GM23338 (cell line): ENCODE data around the gene DAPK2. TPM values are rescaled to one million over a fixed set of nuclear protein-coding genes. Genes with fewer than 3 reads are reported as not detected.

Experiments used
- ATAC-seq: fragments of 200-7000 bp; cut with Tn5 transposase; 3 replicates; pipeline ENCODE4 v1.9.1; 2020
- DNase-seq: peaks from one replicate; pipeline ENCODE4 v3.0.0-alpha.2; 2015; ENCODE audit warnings: low spot score
- H2AFZ ChIP-seq: fragments of 200-600 bp; sonication (generic); 2 replicates; pipeline ENCODE4 v1.8.0; 2016; ENCODE audit warnings: antibody characterized with exemption, mild to moderate bottlenecking, moderate library complexity
- H3F3A ChIP-seq: fragments of 200-600 bp; sonication (generic); replicated peaks from 2 replicates; pipeline ENCODE4 v1.8.0; 2017; ENCODE audit warnings: antibody characterized with exemption, mixed run types, low read depth
- H3K27ac ChIP-seq: fragments of 200-600 bp; sonication (generic); 2 replicates; pipeline ENCODE4 v1.6.1; 2016; ENCODE audit warnings: low read depth
- H3K27me3 ChIP-seq: fragments of 200-600 bp; sonication (generic); 2 replicates; pipeline ENCODE4 v1.8.0; 2016; ENCODE audit warnings: mild to moderate bottlenecking, mixed run types, moderate library complexity; ENCODE audit not compliant: insufficient read depth
- H3K36me3 ChIP-seq: fragments of 200-600 bp; sonication (generic); 2 replicates; pipeline ENCODE4 v1.8.0; 2016; ENCODE audit warnings: mild to moderate bottlenecking; ENCODE audit not compliant: insufficient read depth
- H3K4me1 ChIP-seq: fragments of 200-600 bp; sonication (generic); 2 replicates; pipeline ENCODE4 v1.8.0; 2016; ENCODE audit warnings: mild to moderate bottlenecking, moderate library complexity; ENCODE audit not compliant: insufficient read depth
- H3K4me2 ChIP-seq: fragments of 200-600 bp; sonication (generic); 2 replicates; pipeline ENCODE4 v1.7.1; 2017; ENCODE audit warnings: mixed run types
- H3K4me3 ChIP-seq: fragments of 200-600 bp; sonication (generic); 2 replicates; pipeline ENCODE4 v1.6.1; 2016; ENCODE audit warnings: mixed run types
- H3K79me2 ChIP-seq: fragments of 200-600 bp; sonication (generic); replicated peaks from 2 replicates; pipeline ENCODE4 v1.8.0; 2017; ENCODE audit warnings: mild to moderate bottlenecking; ENCODE audit not compliant: insufficient read depth
- H3K9me2 ChIP-seq: fragments of 200-600 bp; sonication (generic); 2 replicates; pipeline ENCODE4 v1.8.0; 2017; ENCODE audit not compliant: insufficient read depth
- H4K20me1 ChIP-seq: fragments of 200-600 bp; sonication (generic); replicated peaks from 2 replicates; pipeline ENCODE4 v1.8.0; 2017; ENCODE audit warnings: mild to moderate bottlenecking; ENCODE audit not compliant: insufficient read depth
- H3K27ac Mint-ChIP-seq: 2 replicates; pipeline ENCODE4 v1.8.0; 2020; ENCODE audit warnings: inconsistent platforms, mild to moderate bottlenecking, moderate library complexity, mixed read lengths
- H3K27me3 Mint-ChIP-seq: 3 replicates; pipeline ENCODE4 v1.8.0; 2022; ENCODE audit warnings: low read depth, mild to moderate bottlenecking, moderate library complexity, mixed read lengths, inconsistent platforms; ENCODE audit not compliant: insufficient read depth, poor library complexity
- H3K36me3 Mint-ChIP-seq: 3 replicates; pipeline ENCODE4 v1.8.0; 2021; ENCODE audit warnings: low read depth, mild to moderate bottlenecking, inconsistent platforms, moderate library complexity, mixed read lengths
- H3K4me1 Mint-ChIP-seq: 3 replicates; pipeline ENCODE4 v1.8.0; 2020; ENCODE audit warnings: mild to moderate bottlenecking, inconsistent platforms, mixed read lengths
- H3K4me3 Mint-ChIP-seq: 3 replicates; pipeline ENCODE4 v1.8.0; 2021; ENCODE audit warnings: moderate library complexity, mild to moderate bottlenecking, inconsistent platforms, mixed read lengths
- H3K9me3 Mint-ChIP-seq: 3 replicates; pipeline ENCODE4 v1.8.0; 2020; ENCODE audit warnings: moderate library complexity, mild to moderate bottlenecking, inconsistent platforms, mixed read lengths
- CREB1 ChIP-seq: fragments of 250-450 bp; sonication (Bioruptor Pico); IDR thresholded peaks from 2 replicates; pipeline ENCODE4 v1.5.0; 2020; ENCODE audit warnings: low read depth, mild to moderate bottlenecking, moderate library complexity
- EZH2 ChIP-seq: fragments of 200-600 bp; sonication (generic); IDR thresholded peaks from one replicate; pipeline ENCODE4 v1.8.0; 2017; ENCODE audit warnings: antibody characterized with exemption, mild to moderate bottlenecking, low read depth; ENCODE audit not compliant: unreplicated experiment
- EZH2phosphoT487 ChIP-seq: fragments of 200-600 bp; sonication (generic); IDR thresholded peaks from one replicate; pipeline ENCODE4 v1.8.1; 2018; ENCODE audit warnings: antibody characterized with exemption; ENCODE audit not compliant: unreplicated experiment
- JUNB ChIP-seq: IDR thresholded peaks from one replicate; pipeline ENCODE4 v1.6.1; 2016; ENCODE audit warnings: antibody characterized with exemption; ENCODE audit not compliant: unreplicated experiment
- NANOG ChIP-seq: IDR thresholded peaks from 2 replicates; pipeline ENCODE4 v1.6.1; 2016; ENCODE audit warnings: antibody characterized with exemption, borderline replicate concordance
- ZNF114 ChIP-seq: fragments of 250-450 bp; sonication (Bioruptor Pico); IDR thresholded peaks from 2 replicates; pipeline ENCODE4 v1.5.0; 2020; ENCODE audit warnings: mild to moderate bottlenecking, moderate library complexity
- ZNF331 ChIP-seq: fragments of 250-450 bp; sonication (Bioruptor Pico); IDR thresholded peaks from 2 replicates; pipeline ENCODE4 v1.5.0; 2020; ENCODE audit warnings: low read depth, mild to moderate bottlenecking, moderate library complexity
- polyA plus RNA-seq: library from polyadenylated mRNA; unstranded; fragments of >200 nt; fragmentation: Nextera tagmentation; extraction: Ambion mirVana; gene quantifications from 2 replicates; pipeline ENCODE4 v1.2.1, GENCODE V29; 2016
- total RNA-seq: library from RNA; depleted of rRNA; stranded (reverse); fragments of >200 nt; shearing (Covaris generic); gene quantifications from 2 replicates; pipeline ENCODE4 v1.2.3, GENCODE V29; 2014
- TF ChIP-seq, protein P1 (sequence below): fragments of 250-450 bp; sonication (Bioruptor Pico); IDR thresholded peaks from 2 replicates; pipeline ENCODE4 v1.5.0; 2020; ENCODE audit warnings: mild to moderate bottlenecking, moderate library complexity
- TF ChIP-seq, protein P2 (sequence below): IDR thresholded peaks from 2 replicates; pipeline ENCODE4 v1.6.1; 2016; ENCODE audit warnings: antibody characterized with exemption
- TF ChIP-seq, protein P3 (sequence below), 2 experiments: fragments of 200-600 bp in 1 of 2; sonication (generic) in 1 of 2; conservative IDR thresholded peaks; 2 replicates each; pipeline versions ENCODE4 v1.5.1 to v1.6.1; 2016 to 2017; ENCODE audit warnings: antibody characterized with exemption in 2 of 2, low read depth in 2 of 2, mild to moderate bottlenecking in 2 of 2, moderate library complexity in 1 of 2

Gene DAPK2
- total and polyA plus RNA-seq, 2 experiments from 2014 or later, result 1.6 to 3.1 TPM

DNA sequence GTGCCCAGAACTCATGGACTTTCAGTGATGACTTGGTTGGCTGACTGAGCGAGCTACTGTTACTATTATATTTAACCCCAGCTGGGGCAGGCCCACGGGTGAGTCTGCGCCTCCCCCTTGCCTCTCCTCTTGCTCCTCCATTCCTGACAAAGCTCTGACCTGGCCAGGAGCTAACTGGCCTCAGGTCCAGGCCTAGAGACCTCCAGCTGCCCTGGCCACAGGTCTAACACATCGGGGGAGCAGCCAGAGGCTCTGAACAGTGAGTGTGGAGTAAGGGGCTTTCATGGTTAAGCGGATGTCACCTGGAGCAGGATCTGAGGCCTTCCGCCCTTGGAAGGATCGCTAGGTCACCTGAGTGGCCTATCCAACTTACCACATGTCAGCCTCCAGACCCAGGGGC is 116.3 kb downstream of the DAPK2 start (continued):
- TF ChIP-seq, protein P1, sequence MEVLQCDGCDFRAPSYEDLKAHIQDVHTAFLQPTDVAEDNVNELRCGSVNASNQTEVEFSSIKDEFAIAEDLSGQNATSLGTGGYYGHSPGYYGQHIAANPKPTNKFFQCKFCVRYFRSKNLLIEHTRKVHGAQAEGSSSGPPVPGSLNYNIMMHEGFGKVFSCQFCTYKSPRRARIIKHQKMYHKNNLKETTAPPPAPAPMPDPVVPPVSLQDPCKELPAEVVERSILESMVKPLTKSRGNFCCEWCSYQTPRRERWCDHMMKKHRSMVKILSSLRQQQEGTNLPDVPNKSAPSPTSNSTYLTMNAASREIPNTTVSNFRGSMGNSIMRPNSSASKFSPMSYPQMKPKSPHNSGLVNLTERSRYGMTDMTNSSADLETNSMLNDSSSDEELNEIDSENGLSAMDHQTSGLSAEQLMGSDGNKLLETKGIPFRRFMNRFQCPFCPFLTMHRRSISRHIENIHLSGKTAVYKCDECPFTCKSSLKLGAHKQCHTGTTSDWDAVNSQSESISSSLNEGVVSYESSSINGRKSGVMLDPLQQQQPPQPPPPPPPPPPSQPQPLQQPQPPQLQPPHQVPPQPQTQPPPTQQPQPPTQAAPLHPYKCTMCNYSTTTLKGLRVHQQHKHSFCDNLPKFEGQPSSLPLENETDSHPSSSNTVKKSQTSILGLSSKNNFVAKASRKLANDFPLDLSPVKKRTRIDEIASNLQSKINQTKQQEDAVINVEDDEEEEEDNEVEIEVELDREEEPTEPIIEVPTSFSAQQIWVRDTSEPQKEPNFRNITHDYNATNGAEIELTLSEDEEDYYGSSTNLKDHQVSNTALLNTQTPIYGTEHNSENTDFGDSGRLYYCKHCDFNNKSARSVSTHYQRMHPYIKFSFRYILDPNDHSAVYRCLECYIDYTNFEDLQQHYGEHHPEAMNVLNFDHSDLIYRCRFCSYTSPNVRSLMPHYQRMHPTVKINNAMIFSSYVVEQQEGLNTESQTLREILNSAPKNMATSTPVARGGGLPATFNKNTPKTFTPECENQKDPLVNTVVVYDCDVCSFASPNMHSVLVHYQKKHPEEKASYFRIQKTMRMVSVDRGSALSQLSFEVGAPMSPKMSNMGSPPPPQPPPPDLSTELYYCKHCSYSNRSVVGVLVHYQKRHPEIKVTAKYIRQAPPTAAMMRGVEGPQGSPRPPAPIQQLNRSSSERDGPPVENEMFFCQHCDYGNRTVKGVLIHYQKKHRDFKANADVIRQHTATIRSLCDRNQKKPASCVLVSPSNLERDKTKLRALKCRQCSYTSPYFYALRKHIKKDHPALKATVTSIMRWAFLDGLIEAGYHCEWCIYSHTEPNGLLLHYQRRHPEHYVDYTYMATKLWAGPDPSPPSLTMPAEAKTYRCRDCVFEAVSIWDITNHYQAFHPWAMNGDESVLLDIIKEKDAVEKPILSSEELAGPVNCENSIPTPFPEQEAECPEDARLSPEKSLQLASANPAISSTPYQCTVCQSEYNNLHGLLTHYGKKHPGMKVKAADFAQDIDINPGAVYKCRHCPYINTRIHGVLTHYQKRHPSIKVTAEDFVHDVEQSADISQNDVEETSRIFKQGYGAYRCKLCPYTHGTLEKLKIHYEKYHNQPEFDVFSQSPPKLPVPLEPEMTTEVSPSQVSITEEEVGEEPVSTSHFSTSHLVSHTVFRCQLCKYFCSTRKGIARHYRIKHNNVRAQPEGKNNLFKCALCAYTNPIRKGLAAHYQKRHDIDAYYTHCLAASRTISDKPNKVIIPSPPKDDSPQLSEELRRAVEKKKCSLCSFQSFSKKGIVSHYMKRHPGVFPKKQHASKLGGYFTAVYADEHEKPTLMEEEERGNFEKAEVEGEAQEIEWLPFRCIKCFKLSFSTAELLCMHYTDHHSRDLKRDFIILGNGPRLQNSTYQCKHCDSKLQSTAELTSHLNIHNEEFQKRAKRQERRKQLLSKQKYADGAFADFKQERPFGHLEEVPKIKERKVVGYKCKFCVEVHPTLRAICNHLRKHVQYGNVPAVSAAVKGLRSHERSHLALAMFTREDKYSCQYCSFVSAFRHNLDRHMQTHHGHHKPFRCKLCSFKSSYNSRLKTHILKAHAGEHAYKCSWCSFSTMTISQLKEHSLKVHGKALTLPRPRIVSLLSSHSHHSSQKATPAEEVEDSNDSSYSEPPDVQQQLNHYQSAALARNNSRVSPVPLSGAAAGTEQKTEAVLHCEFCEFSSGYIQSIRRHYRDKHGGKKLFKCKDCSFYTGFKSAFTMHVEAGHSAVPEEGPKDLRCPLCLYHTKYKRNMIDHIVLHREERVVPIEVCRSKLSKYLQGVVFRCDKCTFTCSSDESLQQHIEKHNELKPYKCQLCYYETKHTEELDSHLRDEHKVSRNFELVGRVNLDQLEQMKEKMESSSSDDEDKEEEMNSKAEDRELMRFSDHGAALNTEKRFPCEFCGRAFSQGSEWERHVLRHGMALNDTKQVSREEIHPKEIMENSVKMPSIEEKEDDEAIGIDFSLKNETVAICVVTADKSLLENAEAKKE, result no peak
- TF ChIP-seq CREB1 (CRISPR knock-in tag) (no peak), EZH2phosphoT487 (no peak), NANOG (no peak), EZH2 (no peak), ZNF114 (CRISPR knock-in tag) (no peak)

DNA sequence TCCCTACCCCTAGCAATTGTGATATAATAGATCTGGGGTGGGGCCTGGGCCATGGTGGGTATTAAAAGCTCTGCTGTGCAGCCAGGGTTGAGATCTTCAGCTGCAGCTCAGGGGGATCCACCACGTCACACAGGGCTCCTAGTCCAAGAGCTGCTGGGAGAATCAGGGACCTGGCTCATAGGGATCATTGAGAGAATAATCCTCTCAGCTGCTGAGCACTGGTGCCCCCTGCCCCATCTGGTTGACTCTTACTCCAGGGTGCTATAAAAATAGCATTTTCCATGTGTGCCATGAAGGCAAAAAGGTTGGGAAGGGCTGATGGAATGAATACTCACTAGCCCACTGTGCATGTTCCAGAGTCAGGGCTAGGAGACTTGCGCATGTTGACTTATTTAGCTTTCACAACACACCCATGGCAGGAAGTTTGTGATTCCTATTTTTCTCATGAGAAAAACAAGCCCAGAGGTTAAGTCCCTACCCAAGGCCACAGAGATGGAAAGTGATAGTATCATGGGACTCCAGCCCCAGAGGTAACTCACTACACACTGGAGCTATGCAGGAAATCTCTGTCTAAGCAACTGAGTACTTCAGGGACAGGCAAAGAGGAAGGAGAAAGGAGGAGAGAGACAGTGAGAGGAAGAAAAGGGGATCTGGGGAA is 118.0 kb downstream of the DAPK2 start:
- no peaks in the 10 kb centered on the region for H3K27me3 ChIP-seq
- no peaks in the 10 kb centered on the region for H3K36me3 Mint-ChIP-seq
- H3K27ac Mint-ChIP-seq, result no peak overlapping the region
- ATAC-seq (no peak), DNase-seq (no peak)
- peaks cover 5% of the 10 kb centered on the region; the same call in 1 of the 3 replicates for H3K4me1 Mint-ChIP-seq
- no peaks in the 10 kb centered on the region for H3K9me2 ChIP-seq
- no peaks in the 10 kb centered on the region for H3K27me3 Mint-ChIP-seq
- no peaks in the 10 kb centered on the region for H3K36me3 ChIP-seq
- H3F3A ChIP-seq, result no peaks in the 10 kb centered on the region
- H3K4me2 ChIP-seq, result no peak overlapping the region
- no peaks in the 10 kb centered on the region for H3K79me2 ChIP-seq
- H3K27ac ChIP-seq, result no peak overlapping the region
- no peaks in the 10 kb centered on the region for H4K20me1 ChIP-seq
- H3K4me3 Mint-ChIP-seq, result no peak overlapping the region
- no peaks in the 10 kb centered on the region for H3K4me1 ChIP-seq
- no peaks in the 10 kb centered on the region for H3K9me3 Mint-ChIP-seq
- no peak overlapping the region for H3K4me3 ChIP-seq
- no peak overlapping the region for H2AFZ ChIP-seq
- TF ChIP-seq, protein P2, sequence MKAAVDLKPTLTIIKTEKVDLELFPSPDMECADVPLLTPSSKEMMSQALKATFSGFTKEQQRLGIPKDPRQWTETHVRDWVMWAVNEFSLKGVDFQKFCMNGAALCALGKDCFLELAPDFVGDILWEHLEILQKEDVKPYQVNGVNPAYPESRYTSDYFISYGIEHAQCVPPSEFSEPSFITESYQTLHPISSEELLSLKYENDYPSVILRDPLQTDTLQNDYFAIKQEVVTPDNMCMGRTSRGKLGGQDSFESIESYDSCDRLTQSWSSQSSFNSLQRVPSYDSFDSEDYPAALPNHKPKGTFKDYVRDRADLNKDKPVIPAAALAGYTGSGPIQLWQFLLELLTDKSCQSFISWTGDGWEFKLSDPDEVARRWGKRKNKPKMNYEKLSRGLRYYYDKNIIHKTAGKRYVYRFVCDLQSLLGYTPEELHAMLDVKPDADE, result no peak
- TF ChIP-seq, protein P3, sequence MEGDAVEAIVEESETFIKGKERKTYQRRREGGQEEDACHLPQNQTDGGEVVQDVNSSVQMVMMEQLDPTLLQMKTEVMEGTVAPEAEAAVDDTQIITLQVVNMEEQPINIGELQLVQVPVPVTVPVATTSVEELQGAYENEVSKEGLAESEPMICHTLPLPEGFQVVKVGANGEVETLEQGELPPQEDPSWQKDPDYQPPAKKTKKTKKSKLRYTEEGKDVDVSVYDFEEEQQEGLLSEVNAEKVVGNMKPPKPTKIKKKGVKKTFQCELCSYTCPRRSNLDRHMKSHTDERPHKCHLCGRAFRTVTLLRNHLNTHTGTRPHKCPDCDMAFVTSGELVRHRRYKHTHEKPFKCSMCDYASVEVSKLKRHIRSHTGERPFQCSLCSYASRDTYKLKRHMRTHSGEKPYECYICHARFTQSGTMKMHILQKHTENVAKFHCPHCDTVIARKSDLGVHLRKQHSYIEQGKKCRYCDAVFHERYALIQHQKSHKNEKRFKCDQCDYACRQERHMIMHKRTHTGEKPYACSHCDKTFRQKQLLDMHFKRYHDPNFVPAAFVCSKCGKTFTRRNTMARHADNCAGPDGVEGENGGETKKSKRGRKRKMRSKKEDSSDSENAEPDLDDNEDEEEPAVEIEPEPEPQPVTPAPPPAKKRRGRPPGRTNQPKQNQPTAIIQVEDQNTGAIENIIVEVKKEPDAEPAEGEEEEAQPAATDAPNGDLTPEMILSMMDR (conservative IDR thresholded peaks at IDR 0.05; ENCODE audit: low read depth in 2 of 2), result no peak
- TF ChIP-seq NANOG, result no peak
- no peak for TF ChIP-seq EZH2
- no peak for TF ChIP-seq ZNF331 (CRISPR knock-in tag)
- no peak for TF ChIP-seq JUNB
- no peak for TF ChIP-seq ZNF114 (CRISPR knock-in tag)
